ENCODE measurements around the gene EXOSC3.

GRCh38 chr9:37775216-37775919 is 9.5 kb downstream of the EXOSC3 start:
- TF ChIP-seq, protein P1, sequence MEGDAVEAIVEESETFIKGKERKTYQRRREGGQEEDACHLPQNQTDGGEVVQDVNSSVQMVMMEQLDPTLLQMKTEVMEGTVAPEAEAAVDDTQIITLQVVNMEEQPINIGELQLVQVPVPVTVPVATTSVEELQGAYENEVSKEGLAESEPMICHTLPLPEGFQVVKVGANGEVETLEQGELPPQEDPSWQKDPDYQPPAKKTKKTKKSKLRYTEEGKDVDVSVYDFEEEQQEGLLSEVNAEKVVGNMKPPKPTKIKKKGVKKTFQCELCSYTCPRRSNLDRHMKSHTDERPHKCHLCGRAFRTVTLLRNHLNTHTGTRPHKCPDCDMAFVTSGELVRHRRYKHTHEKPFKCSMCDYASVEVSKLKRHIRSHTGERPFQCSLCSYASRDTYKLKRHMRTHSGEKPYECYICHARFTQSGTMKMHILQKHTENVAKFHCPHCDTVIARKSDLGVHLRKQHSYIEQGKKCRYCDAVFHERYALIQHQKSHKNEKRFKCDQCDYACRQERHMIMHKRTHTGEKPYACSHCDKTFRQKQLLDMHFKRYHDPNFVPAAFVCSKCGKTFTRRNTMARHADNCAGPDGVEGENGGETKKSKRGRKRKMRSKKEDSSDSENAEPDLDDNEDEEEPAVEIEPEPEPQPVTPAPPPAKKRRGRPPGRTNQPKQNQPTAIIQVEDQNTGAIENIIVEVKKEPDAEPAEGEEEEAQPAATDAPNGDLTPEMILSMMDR (IDR thresholded peaks at IDR 0.05): no peak
- TF ChIP-seq POLR2A (IDR thresholded peaks at IDR 0.05): no peak

Measured in heart left ventricle (tissue), 13 donors.